GM23248 (cell line): ENCODE results near the gene TAF11L3. TPM values are rescaled to one million over a fixed set of nuclear protein-coding genes. Genes with fewer than 3 reads are reported as not detected.
"Not testable (repeated sequence)": the region's sequence is repeated elsewhere in the genome, so short reads cannot be mapped to it uniquely, and the experiment has no call there.

Experiments used
- DNase-seq: peaks from one replicate; pipeline ENCODE4 v3.0.0-alpha.2; 2015
- H2AFZ ChIP-seq: fragments of 200-600 bp; sonication (generic); 2 replicates; pipeline ENCODE4 v1.6.1; 2016; ENCODE audit warnings: antibody characterized with exemption
- H3F3A ChIP-seq: fragments of 200-600 bp; sonication (generic); 2 replicates; pipeline ENCODE4 v1.6.1; 2016; ENCODE audit warnings: mild to moderate bottlenecking, antibody characterized with exemption, mixed run types; ENCODE audit not compliant: insufficient read depth
- H3K27ac ChIP-seq: fragments of 200-600 bp; sonication (generic); 2 replicates; pipeline ENCODE4 v1.5.1; 2016; ENCODE audit warnings: mild to moderate bottlenecking
- H3K27me3 ChIP-seq: fragments of 200-600 bp; sonication (generic); replicated peaks from 2 replicates; pipeline ENCODE4 v1.6.1; 2016; ENCODE audit warnings: mild to moderate bottlenecking; ENCODE audit not compliant: insufficient read depth
- H3K36me3 ChIP-seq: fragments of 200-600 bp; sonication (generic); 2 replicates; pipeline ENCODE4 v1.6.1; 2016; ENCODE audit warnings: low read depth, mild to moderate bottlenecking
- H3K4me1 ChIP-seq: fragments of 200-600 bp; sonication (generic); 2 replicates; pipeline ENCODE4 v1.6.1; 2016; ENCODE audit warnings: mild to moderate bottlenecking; ENCODE audit not compliant: insufficient read depth
- H3K4me2 ChIP-seq: fragments of 200-600 bp; sonication (generic); one replicate; pipeline ENCODE4 v1.6.1; 2016; ENCODE audit warnings: mild to moderate bottlenecking; ENCODE audit not compliant: unreplicated experiment
- H3K4me3 ChIP-seq: fragments of 200-600 bp; sonication (generic); 2 replicates; pipeline ENCODE4 v1.5.1; 2016; ENCODE audit warnings: mild to moderate bottlenecking
- H3K79me2 ChIP-seq: fragments of 200-600 bp; sonication (generic); 2 replicates; pipeline ENCODE4 v1.6.1; 2016; ENCODE audit warnings: mild to moderate bottlenecking; ENCODE audit not compliant: insufficient read depth
- H3K9ac ChIP-seq: fragments of 200-600 bp; sonication (generic); 2 replicates; pipeline ENCODE4 v1.6.1; 2016; ENCODE audit warnings: mild to moderate bottlenecking
- H3K9me2 ChIP-seq: fragments of 200-600 bp; sonication (generic); 2 replicates; pipeline ENCODE4 v1.6.1; 2016; ENCODE audit warnings: mixed run types, mild to moderate bottlenecking, moderate library complexity; ENCODE audit not compliant: insufficient read depth
- H3K9me3 ChIP-seq: fragments of 200-600 bp; sonication (generic); one replicate; pipeline ENCODE4 v1.6.1; 2017; ENCODE audit warnings: low read depth
- H4K20me1 ChIP-seq: fragments of 200-600 bp; sonication (generic); 2 replicates; pipeline ENCODE4 v1.6.0; 2016; ENCODE audit not compliant: insufficient read depth
- EZH2 ChIP-seq: fragments of 200-600 bp; sonication (generic); IDR thresholded peaks from 2 replicates; pipeline ENCODE4 v1.6.1; 2018; ENCODE audit warnings: antibody characterized with exemption, mild to moderate bottlenecking; ENCODE audit not compliant: insufficient read depth, poor library complexity, severe bottlenecking
- EZH2phosphoT487 ChIP-seq: fragments of 200-600 bp; sonication (generic); IDR thresholded peaks from 2 replicates; pipeline ENCODE4 v1.6.1; 2018; ENCODE audit warnings: antibody characterized with exemption, moderate library complexity, mild to moderate bottlenecking, low read depth; ENCODE audit not compliant: insufficient read depth
- WGBS, 2 experiments: methylation state at CpG; one replicate each; pipeline ENCODE4 v1.1.6; 2015 to 2017; ENCODE audit warnings: low lambda C conversion rate in 2 of 2, low coverage in 1 of 2; ENCODE audit errors: missing lambda C conversion rate in 2 of 2; 5-methylcytosine and 5-hydroxymethylcytosine counted together
- in situ Hi-C: fragments of 300-500 bp; cut with MboI; formaldehyde crosslinking; loops from 2 replicates; pipeline ENCODE4 v1.15.0; 2020
- polyA plus RNA-seq: library from polyadenylated mRNA; unstranded; fragments of >200 nt; fragmentation: Nextera tagmentation; extraction: Ambion mirVana; gene quantifications from 2 replicates; pipeline ENCODE4 v1.2.1, GENCODE V29; 2016
- total RNA-seq: library from RNA; depleted of rRNA; stranded (reverse); fragments of >200 nt; shearing (Covaris generic); gene quantifications from 2 replicates; pipeline ENCODE4 v1.2.3, GENCODE V29; 2014

Gene TAF11L3
- total and polyA plus RNA-seq, 2 experiments from 2014 or later: not detected

- H3K4me3 ChIP-seq: no peak overlapping the region
- H3K27ac ChIP-seq: no peak overlapping the region
- H3K4me1 ChIP-seq: no peaks in the 10 kb centered on the region
- TF ChIP-seq EZH2phosphoT487 (no peak), EZH2 (no peak)
- WGBS, 2 experiments: 47% methylated on average over 3 of the region's 3 CpGs
- no peaks in the 10 kb centered on the region for H3K36me3 ChIP-seq
- H3K79me2 ChIP-seq: no peaks in the 10 kb centered on the region
- peaks cover 5% of the 10 kb centered on the region for H3K27me3 ChIP-seq
- H2AFZ ChIP-seq: no peak overlapping the region
- H3K9ac ChIP-seq: no peak overlapping the region
- in situ Hi-C loops: no loop called here
- H4K20me1 ChIP-seq: no peaks in the 10 kb centered on the region
- H3K9me2 ChIP-seq: no peaks in the 10 kb centered on the region
- DNase-seq: no peak
- H3K4me2 ChIP-seq: no peak overlapping the region
- no peaks in the 10 kb centered on the region for H3K9me3 ChIP-seq
- H3F3A ChIP-seq: no peaks in the 10 kb centered on the region
Measured at GRCh38 chr5:17492770-17493169, 25.4 kb upstream of the TAF11L3 start.

- H3F3A ChIP-seq: no peaks in the 10 kb centered on the region
- no peaks in the 10 kb centered on the region for H4K20me1 ChIP-seq
- H3K36me3 ChIP-seq: no peaks in the 10 kb centered on the region
- H3K27me3 ChIP-seq: peaks cover 10% of the 10 kb centered on the region; the same call in 1 of the 2 replicates
- H2AFZ ChIP-seq: no peak overlapping the region
- no peak overlapping the region for H3K4me2 ChIP-seq
- no peak for DNase-seq
- H3K27ac ChIP-seq: no peak overlapping the region
- TF ChIP-seq EZH2phosphoT487: no peak
- TF ChIP-seq EZH2: no peak
- in situ Hi-C loops: no loop called here
- no peaks in the 10 kb centered on the region for H3K4me1 ChIP-seq
- H3K9me2 ChIP-seq: no peaks in the 10 kb centered on the region
- H3K9ac ChIP-seq: no peak overlapping the region
- WGBS, 2 experiments: 32 to 34% methylated on average over 4 of the region's 4 CpGs
- no peaks in the 10 kb centered on the region for H3K9me3 ChIP-seq
- no peak overlapping the region for H3K4me3 ChIP-seq
- no peaks in the 10 kb centered on the region for H3K79me2 ChIP-seq
Measured at GRCh38 chr5:17497446-17497845, 20.7 kb upstream of the TAF11L3 start.

- H3K9me3 ChIP-seq, H3K4me1 ChIP-seq, H3K27ac ChIP-seq, H3K9me2 ChIP-seq, H3F3A ChIP-seq, H3K36me3 ChIP-seq, in situ Hi-C loops, DNase-seq, H3K79me2 ChIP-seq, H2AFZ ChIP-seq, H3K4me2 ChIP-seq, H4K20me1 ChIP-seq, H3K4me3 ChIP-seq, H3K9ac ChIP-seq: not testable (repeated sequence)
- WGBS, 2 experiments: 43 to 46% methylated on average over 8 of the region's 8 CpGs
- H3K27me3 ChIP-seq: peaks cover 10% of the 10 kb centered on the region; the same call in 1 of the 2 replicates
Measured at GRCh38 chr5:17497931-17498330, 20.2 kb upstream of the TAF11L3 start, which contains the start of gene TAF11L2. Gene TAF11L2 (plus strand): TSS chr5:17498231.

- no peaks in the 10 kb centered on the region for H4K20me1 ChIP-seq
- H3K79me2 ChIP-seq: no peaks in the 10 kb centered on the region
- no peaks in the 10 kb centered on the region for H3K9me2 ChIP-seq
- H3K4me2 ChIP-seq: no peak overlapping the region
- DNase-seq: no peak
- H3K36me3 ChIP-seq: no peaks in the 10 kb centered on the region
- H3K27ac ChIP-seq: no peak overlapping the region
- no peak overlapping the region for H2AFZ ChIP-seq
- no peaks in the 10 kb centered on the region for H3K9me3 ChIP-seq
- H3K9ac ChIP-seq: no peak overlapping the region
- TF ChIP-seq EZH2phosphoT487 (no peak), EZH2 (no peak)
- in situ Hi-C loops: no loop called here
- no peaks in the 10 kb centered on the region for H3K4me1 ChIP-seq
- H3F3A ChIP-seq: no peaks in the 10 kb centered on the region
- no peak overlapping the region for H3K4me3 ChIP-seq
- 69 to 72% methylated on average over 17 of the region's 17 CpGs for WGBS, 2 experiments
- no peaks in the 10 kb centered on the region for H3K27me3 ChIP-seq
Measured at GRCh38 chr5:17511775-17512325, 6.3 kb upstream of the TAF11L3 start.

GRCh38 chr5:17517526-17517925 lies 641 bp upstream of the TAF11L3 start:
- H3K27ac ChIP-seq, H3K27me3 ChIP-seq, H3K79me2 ChIP-seq, DNase-seq, H4K20me1 ChIP-seq, H3K9me3 ChIP-seq, H3K4me2 ChIP-seq, H3K36me3 ChIP-seq, H3K4me1 ChIP-seq, H3K4me3 ChIP-seq, in situ Hi-C loops, H2AFZ ChIP-seq, H3K9ac ChIP-seq, H3K9me2 ChIP-seq, H3F3A ChIP-seq: not testable (repeated sequence)
- 45 to 50% methylated on average over 12 of the region's 12 CpGs for WGBS, 2 experiments

GRCh38 chr5:17519508-17519907 lies 1.3 kb downstream of the TAF11L3 start:
- H3K9ac ChIP-seq, H2AFZ ChIP-seq, DNase-seq, H3K79me2 ChIP-seq, H3K36me3 ChIP-seq, H3K27me3 ChIP-seq, in situ Hi-C loops, H3K9me3 ChIP-seq, H3K4me1 ChIP-seq, H4K20me1 ChIP-seq, H3K27ac ChIP-seq, H3K9me2 ChIP-seq, H3F3A ChIP-seq, H3K4me3 ChIP-seq, H3K4me2 ChIP-seq: not testable (repeated sequence)
- 61 to 72% methylated on average over 9 to 10 of the region's 14 CpGs for WGBS, 2 experiments

- no CpG with 5 or more reads among the region's 15 CpGs for WGBS, 2 experiments
- H3K9me2 ChIP-seq, H3K4me3 ChIP-seq, H3K4me1 ChIP-seq, H3F3A ChIP-seq, in situ Hi-C loops, H3K9ac ChIP-seq, H3K79me2 ChIP-seq, H3K4me2 ChIP-seq, H4K20me1 ChIP-seq, H2AFZ ChIP-seq, H3K27me3 ChIP-seq, H3K36me3 ChIP-seq, DNase-seq, H3K27ac ChIP-seq, H3K9me3 ChIP-seq: not testable (repeated sequence)
Measured at GRCh38 chr5:17521501-17521900, 3.3 kb downstream of the TAF11L3 start, which contains the start of gene TAF11L4. Gene TAF11L4 (plus strand): TSS chr5:17521801.
